CD4-positive, alpha-beta T cell treated with Interleukin-15 for 4 hours (primary cell): Measurements from ENCODE around the gene RTP4.
"Not testable (repeated sequence)": the region's sequence is repeated elsewhere in the genome, so short reads cannot be mapped to it uniquely, and the experiment has no call there.

Experiments used
- DNase-seq: peaks from one replicate; pipeline ENCODE4 v3.0.0-alpha.2; 2020; ENCODE audit warnings: low spot score

RTP4 gene

DNA sequence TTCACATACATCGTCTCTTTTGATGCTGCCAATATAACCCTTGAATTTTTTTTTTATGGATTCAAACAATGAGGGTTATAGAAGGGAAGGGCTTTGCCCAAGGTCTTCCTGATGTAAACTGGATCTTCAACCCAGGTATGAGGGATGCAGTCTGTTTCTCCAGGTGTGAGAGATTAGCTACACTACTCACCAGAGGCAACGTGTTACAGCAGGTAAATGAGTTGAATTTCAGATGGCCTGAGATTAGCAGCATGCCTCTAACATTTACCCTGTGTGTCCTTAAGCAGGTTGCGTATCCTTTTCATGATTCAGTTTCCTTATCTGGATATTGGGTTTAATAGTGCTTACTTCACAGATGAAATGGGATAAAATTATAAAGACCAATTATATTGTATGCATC lies 1.9 kb downstream of the RTP4 start:
- DNase-seq = no peak

DNA sequence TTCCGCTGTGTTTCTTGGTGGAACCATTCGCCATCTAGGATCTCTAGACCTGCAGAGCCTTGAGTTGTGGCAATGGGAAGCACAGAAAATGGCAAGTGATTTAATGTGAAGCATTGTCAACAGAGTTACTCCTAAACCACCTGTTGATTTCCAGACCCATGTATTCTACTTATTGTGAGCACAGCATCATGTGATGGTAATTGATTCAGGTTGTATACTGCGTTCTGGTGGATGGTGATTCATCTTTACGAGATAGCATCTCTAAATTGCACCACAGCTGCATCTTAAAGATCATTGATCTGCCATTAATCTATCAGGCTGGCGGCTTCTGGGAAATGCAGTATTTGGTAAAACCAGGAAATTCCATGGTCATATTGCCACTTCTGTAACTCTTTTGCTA lies 7.4 kb downstream of the RTP4 start:
- no peak for DNase-seq

DNA sequence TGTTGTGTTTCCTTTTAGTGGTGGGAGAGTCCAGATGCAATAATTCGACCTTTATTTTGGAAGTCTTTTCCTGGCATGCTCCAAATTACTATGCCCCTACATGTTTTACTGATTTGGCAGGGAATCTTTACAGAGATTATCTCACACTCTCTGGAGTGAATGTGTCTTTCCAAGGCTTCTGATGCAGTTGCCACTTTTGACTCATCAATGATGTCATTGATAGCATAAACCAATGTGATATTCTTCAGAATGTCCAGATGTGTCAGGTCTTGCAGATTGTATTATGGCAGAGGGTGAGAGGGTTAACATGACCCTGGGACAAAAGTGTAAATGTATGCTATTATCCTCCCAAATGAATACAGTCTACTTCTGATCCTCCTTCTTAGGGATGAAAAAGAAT lies 9.7 kb downstream of the RTP4 start:
- DNase-seq = no peak

DNA sequence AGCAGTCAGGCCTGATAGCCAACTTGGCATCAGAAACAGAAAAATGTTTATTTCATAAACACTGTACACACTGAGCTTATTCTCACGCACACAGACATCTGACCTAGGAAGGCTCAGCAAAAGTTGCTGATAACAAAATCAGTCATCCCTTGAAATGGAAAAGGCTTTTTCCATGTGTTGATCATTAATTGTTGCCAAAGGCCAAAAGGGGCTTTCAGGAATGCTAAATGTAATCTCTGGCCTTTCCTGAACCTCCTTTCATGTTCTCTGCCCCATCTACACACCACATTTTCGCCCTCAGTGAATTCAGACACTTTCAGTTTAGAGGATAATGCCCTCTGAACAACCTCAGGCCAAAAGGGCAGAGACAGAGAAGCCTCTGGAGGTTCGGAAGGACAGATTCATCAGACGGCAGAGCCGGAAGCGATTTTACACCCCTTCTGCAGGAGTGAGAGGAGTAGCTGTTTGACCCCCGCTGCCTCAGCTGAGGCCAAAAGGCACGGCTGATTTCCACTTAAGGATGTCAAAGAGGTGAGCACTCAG lies 14.5 kb downstream of the RTP4 start:
- no peak for DNase-seq

DNA sequence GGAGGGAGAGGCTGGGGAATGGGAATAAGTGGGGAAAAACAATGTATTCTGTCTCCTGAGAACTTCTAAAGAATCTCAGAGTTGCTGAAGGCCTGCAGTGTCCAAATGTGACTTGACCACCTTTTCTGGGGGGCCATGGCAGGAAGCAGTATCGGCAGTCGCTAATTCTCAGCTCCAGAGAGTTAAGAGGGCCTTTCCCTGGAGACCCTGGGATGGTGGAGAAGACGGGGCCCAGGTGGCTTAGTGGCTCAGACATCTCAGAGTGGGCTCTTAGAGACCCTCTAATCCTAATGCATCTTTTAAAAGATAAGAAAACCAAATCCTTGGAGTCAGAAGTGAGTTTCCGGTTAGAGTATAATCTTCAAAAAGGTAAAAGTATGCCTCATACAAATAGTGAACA lies 15.1 kb downstream of the RTP4 start:
- no peak for DNase-seq

DNA sequence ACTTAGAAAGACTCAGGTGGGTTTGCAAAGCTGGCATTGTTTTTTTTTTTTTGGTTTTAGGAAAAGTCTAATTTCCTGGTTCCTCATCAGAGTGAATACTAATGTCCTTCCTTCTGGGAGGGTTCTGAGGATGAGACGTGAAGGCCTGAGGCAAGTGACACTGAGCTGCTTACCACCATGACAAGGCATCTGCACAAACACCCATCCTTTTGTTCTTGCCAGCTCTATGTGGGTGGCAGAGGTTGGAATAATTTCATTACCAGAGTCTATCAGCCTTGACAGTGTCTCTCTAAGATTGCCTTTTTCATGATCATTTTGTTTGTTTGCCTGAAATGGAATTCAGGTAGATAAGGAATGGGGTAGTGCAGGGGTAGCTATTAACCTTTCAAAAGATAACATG lies 17.1 kb downstream of the RTP4 start:
- DNase-seq = no peak

DNA sequence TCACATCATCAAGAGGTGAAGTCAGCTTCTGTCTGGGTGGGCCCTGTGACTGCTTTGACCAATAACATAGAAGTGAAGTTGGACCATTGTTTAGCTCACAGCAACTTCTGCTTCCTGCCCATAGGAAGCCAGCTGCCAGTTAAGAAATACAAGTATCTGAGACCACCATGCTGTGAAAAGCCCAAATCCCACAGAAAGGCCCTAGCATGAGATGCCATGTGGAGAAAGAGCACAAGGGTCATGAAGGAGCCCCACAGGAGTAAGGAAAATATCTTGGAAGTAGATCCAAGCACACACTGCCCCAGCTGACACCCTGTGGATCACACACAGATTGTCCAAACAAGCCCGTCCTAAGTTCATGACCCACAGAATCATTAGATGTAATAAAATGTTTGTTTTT lies 28.5 kb downstream of the RTP4 start:
- DNase-seq = no peak

DNA sequence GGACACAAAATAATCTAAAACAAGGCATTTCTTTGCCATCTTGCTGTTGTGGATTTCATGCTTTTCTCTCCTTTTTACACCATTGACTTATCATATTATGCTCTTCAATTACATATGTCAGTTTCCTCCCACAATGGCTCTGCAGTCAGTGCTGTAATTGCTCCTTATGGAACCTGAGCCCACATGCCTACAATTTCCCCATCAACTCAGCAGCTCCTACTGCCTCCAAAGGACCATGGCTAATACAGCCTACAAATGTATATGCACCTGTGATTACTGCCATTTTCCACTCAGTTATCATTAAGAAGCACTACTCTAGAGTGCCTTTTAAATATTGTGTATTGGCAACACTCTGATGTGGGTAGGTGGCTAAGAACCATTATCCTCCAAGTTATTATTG lies 30.8 kb downstream of the RTP4 start:
- DNase-seq = no peak

DNA sequence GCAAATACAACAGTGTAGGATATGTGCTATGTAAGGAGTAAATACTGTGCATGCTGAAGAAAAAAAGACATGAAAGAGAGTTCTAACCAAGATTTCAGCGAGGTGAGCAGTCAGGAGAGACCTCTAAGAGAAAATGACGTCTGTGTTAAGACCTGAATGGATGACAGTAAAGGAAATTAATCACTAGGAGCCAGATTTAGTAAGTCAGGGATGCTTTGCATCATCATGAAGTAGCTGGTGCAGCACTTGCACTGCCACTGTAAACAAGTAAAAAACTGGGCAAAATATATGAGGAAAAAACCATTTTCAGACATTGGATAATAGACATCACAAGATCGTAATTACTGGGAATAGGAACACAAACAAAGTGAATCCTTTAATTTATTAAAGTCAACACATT lies 32.6 kb downstream of the RTP4 start:
- DNase-seq = no peak

DNA sequence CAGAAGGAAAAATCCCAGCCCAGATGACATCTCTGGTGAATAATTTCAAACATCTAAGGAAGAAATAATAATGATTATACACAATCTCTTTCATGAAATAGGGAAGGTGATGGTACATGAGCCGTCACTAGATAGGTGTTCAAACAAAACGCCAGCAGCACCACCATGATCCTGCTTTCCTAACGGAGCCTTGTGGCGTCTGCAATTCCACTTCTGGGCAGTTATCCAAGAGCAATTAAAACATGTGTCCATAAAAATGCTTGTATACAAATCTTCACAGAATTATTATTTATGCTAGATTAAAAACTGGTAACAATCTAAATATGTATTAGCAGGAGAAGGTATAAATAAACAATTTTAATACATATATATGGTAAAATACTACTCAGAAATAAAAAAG lies 33.7 kb downstream of the RTP4 start:
- no peak for DNase-seq

DNA sequence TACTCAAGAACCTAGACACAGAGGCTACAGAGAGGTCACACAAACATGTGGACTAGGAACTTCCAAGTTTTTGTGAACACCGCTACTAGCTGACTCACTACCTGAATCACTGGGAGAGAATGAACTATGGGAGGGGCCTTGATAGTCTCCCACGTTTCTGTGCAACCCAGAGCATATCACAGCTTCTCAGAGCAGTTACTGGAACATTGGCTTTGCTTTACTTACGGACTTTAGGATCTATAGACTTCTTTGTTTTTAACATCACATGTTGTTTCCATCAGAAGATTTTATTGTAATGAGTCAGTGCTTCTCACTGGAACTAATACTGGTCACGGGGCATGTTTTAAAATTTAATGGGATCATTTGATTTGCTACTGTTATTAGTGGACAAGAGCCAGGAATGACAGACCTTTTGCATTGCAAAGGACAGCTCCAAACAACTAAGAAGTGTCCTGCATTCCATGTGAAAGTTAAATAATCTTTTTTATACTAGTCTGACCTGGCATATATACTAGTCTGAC lies 35.6 kb downstream of the RTP4 start:
- no peak for DNase-seq

DNA sequence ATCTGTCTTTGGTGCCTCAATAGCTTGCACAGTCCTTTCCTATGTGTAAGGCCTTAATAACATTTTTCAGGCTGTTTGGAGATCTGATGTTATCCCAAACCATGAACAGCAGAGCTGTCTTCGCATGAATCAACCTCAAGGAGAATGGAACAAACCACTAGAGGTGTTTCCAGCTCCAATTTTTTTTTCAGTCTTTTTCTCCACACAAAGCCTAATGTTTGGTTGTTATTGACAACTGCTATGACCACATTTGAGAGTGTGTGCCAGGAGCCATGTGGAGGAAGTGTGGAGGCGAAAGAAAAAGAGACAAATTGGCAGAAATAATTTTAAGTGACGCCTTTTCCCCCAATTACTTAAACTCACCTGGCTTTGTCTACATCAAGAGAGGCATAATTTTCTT lies 38.7 kb downstream of the RTP4 start:
- no peak for DNase-seq

DNA sequence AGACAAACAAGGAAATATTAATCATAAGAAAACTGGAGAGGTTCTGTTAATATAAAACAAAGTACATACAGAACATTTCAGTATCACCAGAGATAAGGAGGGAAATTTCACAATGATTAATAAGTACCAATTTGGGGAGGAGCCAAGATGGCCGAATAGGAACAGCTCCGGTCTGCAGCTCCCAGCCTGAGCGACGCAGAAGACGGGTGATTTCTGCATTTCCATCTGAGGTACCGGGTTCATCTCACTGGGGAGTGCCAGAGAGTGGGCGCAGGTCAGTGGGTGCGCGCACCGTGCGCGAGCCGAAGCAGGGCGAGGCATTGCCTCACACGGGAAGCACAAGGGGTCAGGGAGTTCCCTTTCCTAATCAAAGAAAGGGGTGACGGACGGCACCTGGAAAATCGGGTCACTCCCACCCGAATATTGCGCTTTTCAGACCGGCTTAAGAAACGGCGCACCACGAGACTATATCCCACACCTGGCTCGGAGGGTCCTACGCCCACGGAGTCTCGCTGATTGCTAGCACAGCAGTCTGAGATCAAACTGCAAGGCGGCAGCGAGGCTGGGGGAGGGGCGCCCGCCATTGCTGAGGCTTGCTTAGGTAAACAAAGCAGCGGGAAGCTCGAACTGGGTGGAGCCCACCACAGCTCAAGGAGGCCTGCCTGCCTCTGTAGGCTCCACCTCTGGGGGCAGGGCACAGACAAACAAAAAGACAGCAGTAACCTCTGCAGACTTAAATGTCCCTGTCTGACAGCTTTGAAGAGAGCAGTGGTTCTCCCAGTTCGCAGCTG lies 44.0 kb downstream of the RTP4 start:
- DNase-seq = not testable (repeated sequence)
